SK-N-SH treated with all-trans-retinoic acid at 6 μM for 48 hours (cell line): Measurements from ENCODE around the gene WWP2.

ENCODE experiments used
- ATAC-seq: fragments of 200-7000 bp; cut with Tn5 transposase; 3 replicates; pipeline ENCODE4 v1.9.1; 2020; ENCODE audit warnings: mild to moderate bottlenecking, moderate library complexity
- BACH2 ChIP-seq: fragments of 250-450 bp; sonication (Bioruptor Pico); IDR thresholded peaks from 2 replicates; pipeline ENCODE4 v1.9.0; 2021; ENCODE audit warnings: mild to moderate bottlenecking, borderline replicate concordance
- CREB5 ChIP-seq: fragments of 250-450 bp; sonication (Bioruptor Pico); IDR thresholded peaks from 2 replicates; pipeline ENCODE4 v1.5.1; 2020; ENCODE audit warnings: low read depth, mild to moderate bottlenecking, moderate library complexity
- CSDC2 ChIP-seq: fragments of 250-450 bp; sonication (Bioruptor Pico); IDR thresholded peaks from 2 replicates; pipeline ENCODE4 v1.5.0; 2020; ENCODE audit warnings: mild to moderate bottlenecking, moderate library complexity
- CSRNP3 ChIP-seq: fragments of 250-450 bp; sonication (Bioruptor Pico); IDR thresholded peaks from 2 replicates; pipeline ENCODE4 v1.5.1; 2021; ENCODE audit warnings: mild to moderate bottlenecking, moderate library complexity
- ESRRG ChIP-seq: fragments of 250-450 bp; sonication (Bioruptor Pico); IDR thresholded peaks from 2 replicates; pipeline ENCODE4 v1.6.1; 2021; ENCODE audit warnings: mild to moderate bottlenecking
- GLIS3 ChIP-seq: fragments of 250-450 bp; sonication (Bioruptor Pico); IDR thresholded peaks from 2 replicates; pipeline ENCODE4 v1.5.0; 2020; ENCODE audit warnings: mild to moderate bottlenecking, moderate library complexity
- ISL1 ChIP-seq: fragments of 250-450 bp; sonication (Bioruptor Pico); IDR thresholded peaks from 2 replicates; pipeline ENCODE4 v2.1.2; 2022; ENCODE audit warnings: mild to moderate bottlenecking, moderate library complexity
- OSR1 ChIP-seq: fragments of 250-450 bp; sonication (Bioruptor Pico); IDR thresholded peaks from 2 replicates; pipeline ENCODE4 v1.8.0; 2022; ENCODE audit warnings: moderate library complexity, mild to moderate bottlenecking, inconsistent platforms
- PATZ1 ChIP-seq: fragments of 250-450 bp; sonication (Bioruptor Pico); IDR thresholded peaks from 2 replicates; pipeline ENCODE4 v1.8.0; 2020; ENCODE audit warnings: mild to moderate bottlenecking, moderate library complexity, borderline replicate concordance
- POU6F1 ChIP-seq: fragments of 250-450 bp; sonication (Bioruptor Pico); IDR thresholded peaks from 2 replicates; pipeline ENCODE4 v1.8.0; 2021; ENCODE audit warnings: low read depth, mild to moderate bottlenecking, moderate library complexity, borderline replicate concordance
- PPARA ChIP-seq: fragments of 250-450 bp; sonication (Bioruptor Pico); IDR thresholded peaks from 2 replicates; pipeline ENCODE4 v1.5.0; 2020; ENCODE audit warnings: mild to moderate bottlenecking, borderline replicate concordance
- RARB ChIP-seq: fragments of 250-450 bp; sonication (Bioruptor Pico); IDR thresholded peaks from 2 replicates; pipeline ENCODE4 v1.8.0; 2021; ENCODE audit warnings: mild to moderate bottlenecking, moderate library complexity
- ZC3H10 ChIP-seq: fragments of 250-450 bp; sonication (Bioruptor Pico); IDR thresholded peaks from 2 replicates; pipeline ENCODE4 v1.5.1; 2021; ENCODE audit warnings: mild to moderate bottlenecking, moderate library complexity
- ZFP30 ChIP-seq: fragments of 450-650 bp; formaldehyde crosslinking; IDR thresholded peaks from 2 replicates; pipeline ENCODE4 v1.5.0; 2022; ENCODE audit warnings: mild to moderate bottlenecking, moderate library complexity
- ZNF565 ChIP-seq: fragments of 450-650 bp; formaldehyde crosslinking; conservative IDR thresholded peaks from 2 replicates; pipeline ENCODE4 v1.5.0; 2020; ENCODE audit warnings: low read depth, mild to moderate bottlenecking, moderate library complexity
- ZNF70 ChIP-seq: fragments of 450-650 bp; formaldehyde crosslinking; IDR thresholded peaks from 2 replicates; pipeline ENCODE4 v1.5.0; 2020; ENCODE audit warnings: mild to moderate bottlenecking, moderate library complexity
- ZNF8 ChIP-seq: fragments of 450-650 bp; formaldehyde crosslinking; IDR thresholded peaks from 2 replicates; pipeline ENCODE4 v1.5.0; 2020; ENCODE audit warnings: mild to moderate bottlenecking, moderate library complexity
- TF ChIP-seq, protein P1 (sequence below): fragments of 250-450 bp; sonication (Bioruptor Pico); IDR thresholded peaks from 2 replicates; pipeline ENCODE4 v1.5.0; 2020; ENCODE audit warnings: mild to moderate bottlenecking, moderate library complexity

WWP2 gene

DNA sequence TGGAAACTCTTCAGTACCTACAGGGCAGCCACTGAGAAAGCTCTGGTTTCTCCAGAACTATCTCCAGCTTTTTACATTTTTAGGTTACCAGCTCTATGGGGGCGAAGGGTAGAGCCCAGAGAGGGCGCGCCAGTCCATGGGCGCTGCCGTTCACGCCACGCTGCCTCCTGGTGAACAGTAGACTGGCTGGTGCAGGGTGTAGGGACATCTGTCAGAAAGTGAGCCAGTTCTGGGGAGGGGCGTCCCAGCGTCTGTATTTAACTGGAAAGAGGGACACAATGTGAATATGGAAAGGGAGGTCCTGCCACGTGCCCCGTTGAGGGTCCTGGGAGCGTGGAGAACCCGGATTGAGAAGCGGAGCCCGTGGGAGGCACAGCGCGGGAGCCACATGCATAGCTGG, 172.6 kb downstream of the WWP2 start:
- ATAC-seq = no peak
- TF ChIP-seq ZNF70 (CRISPR knock-in tag) = no peak
- TF ChIP-seq OSR1 (CRISPR knock-in tag) = no peak
- no peak for TF ChIP-seq PATZ1 (CRISPR knock-in tag)
- TF ChIP-seq ZNF565 (CRISPR knock-in tag) = no peak

DNA sequence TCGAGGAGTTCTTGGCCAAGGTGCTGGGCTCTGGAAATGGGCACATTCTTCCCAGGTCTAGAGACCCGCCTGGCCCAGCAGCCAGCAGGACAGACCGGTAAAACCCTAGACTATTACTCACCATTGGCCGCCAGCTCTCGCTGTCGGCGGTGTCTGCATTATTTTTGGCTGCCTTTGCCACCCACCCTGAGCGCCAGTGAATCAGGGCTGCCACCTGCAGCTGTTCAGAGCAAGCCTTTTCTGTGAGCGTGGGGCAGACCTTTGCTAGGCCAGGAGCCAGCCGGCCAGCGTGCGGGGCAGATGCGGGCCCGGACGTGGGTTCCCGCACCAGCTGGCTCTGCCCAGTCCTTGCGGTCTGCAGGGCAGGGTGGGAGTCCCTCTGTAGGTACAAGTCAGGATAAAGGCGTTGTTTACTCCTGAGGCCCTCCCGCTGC, 173.2 kb downstream of the WWP2 start:
- ATAC-seq = no peak
- TF ChIP-seq CREB5 (CRISPR knock-in tag) (no peak), BACH2 (no peak), CSDC2 (CRISPR knock-in tag) (no peak), ZC3H10 (no peak), ZNF8 (CRISPR knock-in tag) (no peak), PPARA (CRISPR knock-in tag) (no peak)
- TF ChIP-seq, protein P1, sequence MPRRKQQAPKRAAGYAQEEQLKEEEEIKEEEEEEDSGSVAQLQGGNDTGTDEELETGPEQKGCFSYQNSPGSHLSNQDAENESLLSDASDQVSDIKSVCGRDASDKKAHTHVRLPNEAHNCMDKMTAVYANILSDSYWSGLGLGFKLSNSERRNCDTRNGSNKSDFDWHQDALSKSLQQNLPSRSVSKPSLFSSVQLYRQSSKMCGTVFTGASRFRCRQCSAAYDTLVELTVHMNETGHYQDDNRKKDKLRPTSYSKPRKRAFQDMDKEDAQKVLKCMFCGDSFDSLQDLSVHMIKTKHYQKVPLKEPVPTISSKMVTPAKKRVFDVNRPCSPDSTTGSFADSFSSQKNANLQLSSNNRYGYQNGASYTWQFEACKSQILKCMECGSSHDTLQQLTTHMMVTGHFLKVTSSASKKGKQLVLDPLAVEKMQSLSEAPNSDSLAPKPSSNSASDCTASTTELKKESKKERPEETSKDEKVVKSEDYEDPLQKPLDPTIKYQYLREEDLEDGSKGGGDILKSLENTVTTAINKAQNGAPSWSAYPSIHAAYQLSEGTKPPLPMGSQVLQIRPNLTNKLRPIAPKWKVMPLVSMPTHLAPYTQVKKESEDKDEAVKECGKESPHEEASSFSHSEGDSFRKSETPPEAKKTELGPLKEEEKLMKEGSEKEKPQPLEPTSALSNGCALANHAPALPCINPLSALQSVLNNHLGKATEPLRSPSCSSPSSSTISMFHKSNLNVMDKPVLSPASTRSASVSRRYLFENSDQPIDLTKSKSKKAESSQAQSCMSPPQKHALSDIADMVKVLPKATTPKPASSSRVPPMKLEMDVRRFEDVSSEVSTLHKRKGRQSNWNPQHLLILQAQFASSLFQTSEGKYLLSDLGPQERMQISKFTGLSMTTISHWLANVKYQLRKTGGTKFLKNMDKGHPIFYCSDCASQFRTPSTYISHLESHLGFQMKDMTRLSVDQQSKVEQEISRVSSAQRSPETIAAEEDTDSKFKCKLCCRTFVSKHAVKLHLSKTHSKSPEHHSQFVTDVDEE (CRISPR knock-in tag) = no peak
- TF ChIP-seq, all 23 proteins: peak for 0

DNA sequence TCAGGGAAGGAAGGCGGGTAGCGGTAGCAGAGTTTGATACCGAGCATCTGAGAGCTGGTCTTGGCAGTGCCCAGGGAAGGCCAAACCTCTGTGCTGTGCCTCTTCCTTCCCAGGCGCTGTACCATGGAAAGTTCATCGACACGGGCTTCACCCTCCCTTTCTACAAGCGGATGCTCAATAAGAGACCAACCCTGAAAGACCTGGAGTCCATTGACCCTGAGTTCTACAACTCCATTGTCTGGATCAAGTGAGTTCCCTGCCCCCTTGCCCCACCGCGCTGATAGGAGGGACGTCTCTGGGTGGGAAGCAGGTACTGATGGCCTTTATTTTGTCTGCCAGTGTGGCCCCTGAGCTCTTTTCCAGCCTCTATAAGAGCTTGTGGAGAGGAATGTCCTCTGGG, 173.6 kb downstream of the WWP2 start:
- TF ChIP-seq PATZ1 (CRISPR knock-in tag) (no peak), POU6F1 (no peak), CSDC2 (CRISPR knock-in tag) (no peak), BACH2 (no peak), GLIS3 (CRISPR knock-in tag) (no peak), ISL1 (CRISPR knock-in tag) (no peak), ZNF565 (CRISPR knock-in tag) (no peak), RARB (CRISPR knock-in tag) (no peak), ZNF70 (CRISPR knock-in tag) (no peak), ZNF8 (CRISPR knock-in tag) (no peak), ESRRG (CRISPR knock-in tag) (no peak), ZFP30 (CRISPR knock-in tag) (no peak), OSR1 (CRISPR knock-in tag) (no peak), CSRNP3 (CRISPR knock-in tag) (no peak)
- TF ChIP-seq, protein P1 (CRISPR knock-in tag) = no peak
- no peak for ATAC-seq
